K562 (cell line): ENCODE data around the gene ZFP2. TPM values are rescaled to one million over a fixed set of nuclear protein-coding genes. Genes with fewer than 3 reads are reported as not detected.
A peak's percentile ranks its signal among the peaks of the same experiment; 100 is the strongest.

Experiments used
- ATF1 ChIP-seq, 2 experiments: fragments of 450-650 bp in 1 of 2; IDR thresholded peaks; 2 replicates each; pipeline ENCODE4 v1.6.1; 2016; ENCODE audit warnings: missing compliant biosample characterization in 1 of 2, missing genetic modification characterization in 1 of 2
- ATF7 ChIP-seq: fragments of 450-650 bp; IDR thresholded peaks from 2 replicates; pipeline ENCODE4 v1.7.1; 2014; ENCODE audit warnings: mild to moderate bottlenecking, moderate library complexity
- BCL6 ChIP-seq: fragments of 250-450 bp; sonication (Bioruptor Pico); IDR thresholded peaks from 2 replicates; pipeline ENCODE4 v1.4.0; 2020
- CEBPG ChIP-seq, 3 experiments: fragments of 200-800 bp in 1 of 3; sonication (Bioruptor generic) in 1 of 3; sonication (generic) in 1 of 3; formaldehyde crosslinking in 1 of 3; IDR thresholded peaks in 2 of 3; conservative IDR thresholded peaks in 1 of 3; 2 replicates each; pipeline versions ENCODE4 v1.6.1 to v1.8.0; 2016 to 2022; ENCODE audit warnings: missing compliant biosample characterization in 2 of 3, missing genetic modification characterization in 2 of 3, mild to moderate bottlenecking in 1 of 3, missing genetic modification reagents in 1 of 3
- CREB1 ChIP-seq, 2 experiments: sonication (generic) in 1 of 2; formaldehyde crosslinking in 1 of 2; IDR thresholded peaks; 2 replicates each; pipeline versions ENCODE4 v1.6.1 to v1.8.0; 2012 to 2022; ENCODE audit warnings: inconsistent platforms in 1 of 2, mild to moderate bottlenecking in 1 of 2, missing genetic modification reagents in 1 of 2, moderate library complexity in 1 of 2
- CXXC5 ChIP-seq: fragments of 250-450 bp; sonication (Bioruptor Pico); IDR thresholded peaks from 2 replicates; pipeline ENCODE4 v1.8.0; 2022; ENCODE audit warnings: inconsistent platforms, mild to moderate bottlenecking, moderate library complexity
- GTF2A2 ChIP-seq: IDR thresholded peaks from 2 replicates; pipeline ENCODE4 v1.6.1; 2016; ENCODE audit warnings: mild to moderate bottlenecking, missing genetic modification characterization, missing compliant biosample characterization
- HMBOX1 ChIP-seq: sonication (generic); IDR thresholded peaks from 2 replicates; pipeline ENCODE4 v1.6.1; 2016
- NFE2 ChIP-seq: IDR thresholded peaks from 2 replicates; pipeline ENCODE4 v1.6.1; 2014; ENCODE audit warnings: antibody characterized with exemption, low read depth
- POLR2G ChIP-seq: fragments of 200-400 bp; formaldehyde crosslinking; IDR thresholded peaks from 2 replicates; pipeline ENCODE4 v1.6.1; 2017; ENCODE audit warnings: low read depth, mild to moderate bottlenecking, antibody characterized with exemption, low read length, moderate library complexity
- TEAD4 ChIP-seq, 2 experiments: sonication (generic) in 1 of 2; formaldehyde crosslinking in 1 of 2; IDR thresholded peaks; 2 replicates each; pipeline versions ENCODE4 v1.6.1 to v1.8.0; 2012 to 2022; ENCODE audit warnings: borderline replicate concordance in 1 of 2, inconsistent platforms in 1 of 2, low read length in 1 of 2, mild to moderate bottlenecking in 1 of 2, missing genetic modification reagents in 1 of 2
- ZNF592 ChIP-seq: fragments of 450-650 bp; IDR thresholded peaks from 2 replicates; pipeline ENCODE4 v1.6.1; 2017; ENCODE audit warnings: antibody characterized with exemption, mild to moderate bottlenecking
- polyA plus RNA-seq, 8 experiments: library from polyadenylated mRNA; depleted of rRNA in 4 of 8; stranded (reverse) in 5 of 8; unstranded in 3 of 8; fragments of >200 nt; fragmentation: Nextera tagmentation in 2 of 8; fragmentation: Illumina TruSeq in 1 of 8; extraction: Ambion mirVana in 2 of 8; extraction: Trizol in 1 of 8; gene quantifications; 2 replicates each; pipeline versions ENCODE4 v1.2.1 to v1.2.3, GENCODE V29; 2011 to 2014; ENCODE audit warnings: inconsistent platforms in 1 of 8, missing spikeins in 1 of 8
- total RNA-seq, 7 experiments: library from RNA; depleted of rRNA in 6 of 7; stranded (reverse); fragments of >200 nt in 6 of 7; fragmentation: Illumina TruSeq in 2 of 7; extraction: Trizol in 2 of 7; gene quantifications; 2 replicates each; pipeline versions ENCODE4 v1.2.1 to v1.2.3, GENCODE V29; 2011 to 2021; ENCODE audit warnings: low replicate concordance in 1 of 7
- TF ChIP-seq, protein P1 (sequence below), 2 experiments: fragments of 450-650 bp; IDR thresholded peaks; 2 replicates each; pipeline ENCODE4 v1.6.1; 2018; ENCODE audit warnings: mild to moderate bottlenecking in 2 of 2, low read depth in 1 of 2; ENCODE audit not compliant: partially characterized antibody in 2 of 2

The ZFP2 gene
- total and polyA plus RNA-seq, 9 of the 15 experiments (the other 6 are each of a cell fraction or from before 2014, with no cell fraction given), result 0.07 to 0.13 TPM; not detected in 7

GRCh38 chr5:178859625-178860521, 35.8 kb upstream of the ZFP2 start, which contains the start of gene ZNF354B (continued):
- TF ChIP-seq CEBPG (CRISPR knock-in tag; IDR thresholded peaks at IDR 0.05) (no peak), CEBPG (tag; conservative IDR thresholded peaks at IDR 0.05 in 1 of 2, IDR thresholded peaks at IDR 0.05 in 1 of 2) (no peak), NFE2 (no peak), CREB1 (IDR thresholded peaks at IDR 0.05) (no peak), CREB1 (CRISPR knock-in tag; IDR thresholded peaks at IDR 0.05) (peak; percentile 65; the same call in 1 of the 2 replicates), GTF2A2 (tag) (no peak), ATF1 (CRISPR knock-in tag; IDR thresholded peaks at IDR 0.05) (no peak), ATF1 (tag; IDR thresholded peaks at IDR 0.05) (peak; percentile 69), TEAD4 (IDR thresholded peaks at IDR 0.05; ENCODE audit: low read length) (no peak), TEAD4 (CRISPR knock-in tag; IDR thresholded peaks at IDR 0.05; ENCODE audit: borderline replicate concordance) (no peak), HMBOX1 (no peak), ATF7 (peak; percentile 54; the same call in 1 of the 2 replicates), BCL6 (CRISPR knock-in tag) (no peak), ZNF592 (peak; percentile 59; the same call in 1 of the 2 replicates), POLR2G (peak; percentile 93), CXXC5 (CRISPR knock-in tag) (peak; percentile 90)
- TF ChIP-seq, protein P1, sequence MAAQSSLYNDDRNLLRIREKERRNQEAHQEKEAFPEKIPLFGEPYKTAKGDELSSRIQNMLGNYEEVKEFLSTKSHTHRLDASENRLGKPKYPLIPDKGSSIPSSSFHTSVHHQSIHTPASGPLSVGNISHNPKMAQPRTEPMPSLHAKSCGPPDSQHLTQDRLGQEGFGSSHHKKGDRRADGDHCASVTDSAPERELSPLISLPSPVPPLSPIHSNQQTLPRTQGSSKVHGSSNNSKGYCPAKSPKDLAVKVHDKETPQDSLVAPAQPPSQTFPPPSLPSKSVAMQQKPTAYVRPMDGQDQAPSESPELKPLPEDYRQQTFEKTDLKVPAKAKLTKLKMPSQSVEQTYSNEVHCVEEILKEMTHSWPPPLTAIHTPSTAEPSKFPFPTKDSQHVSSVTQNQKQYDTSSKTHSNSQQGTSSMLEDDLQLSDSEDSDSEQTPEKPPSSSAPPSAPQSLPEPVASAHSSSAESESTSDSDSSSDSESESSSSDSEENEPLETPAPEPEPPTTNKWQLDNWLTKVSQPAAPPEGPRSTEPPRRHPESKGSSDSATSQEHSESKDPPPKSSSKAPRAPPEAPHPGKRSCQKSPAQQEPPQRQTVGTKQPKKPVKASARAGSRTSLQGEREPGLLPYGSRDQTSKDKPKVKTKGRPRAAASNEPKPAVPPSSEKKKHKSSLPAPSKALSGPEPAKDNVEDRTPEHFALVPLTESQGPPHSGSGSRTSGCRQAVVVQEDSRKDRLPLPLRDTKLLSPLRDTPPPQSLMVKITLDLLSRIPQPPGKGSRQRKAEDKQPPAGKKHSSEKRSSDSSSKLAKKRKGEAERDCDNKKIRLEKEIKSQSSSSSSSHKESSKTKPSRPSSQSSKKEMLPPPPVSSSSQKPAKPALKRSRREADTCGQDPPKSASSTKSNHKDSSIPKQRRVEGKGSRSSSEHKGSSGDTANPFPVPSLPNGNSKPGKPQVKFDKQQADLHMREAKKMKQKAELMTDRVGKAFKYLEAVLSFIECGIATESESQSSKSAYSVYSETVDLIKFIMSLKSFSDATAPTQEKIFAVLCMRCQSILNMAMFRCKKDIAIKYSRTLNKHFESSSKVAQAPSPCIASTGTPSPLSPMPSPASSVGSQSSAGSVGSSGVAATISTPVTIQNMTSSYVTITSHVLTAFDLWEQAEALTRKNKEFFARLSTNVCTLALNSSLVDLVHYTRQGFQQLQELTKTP (IDR thresholded peaks at IDR 0.05; ENCODE audit: low read depth in 1 of 2, partially characterized antibody in 2 of 2), result peak in 1 of 2 experiments; percentile 96
